A549 (cell line): ENCODE data around the gene RPL27A. TPM values are rescaled to one million over a fixed set of nuclear protein-coding genes. Genes with fewer than 3 reads are reported as not detected.

Experiments used
- ATAC-seq, 2 experiments: fragments of 200-7000 bp in 1 of 2; fragments of >200 bp in 1 of 2; cut with Nextera tagmentation in 1 of 2; cut with Tn5 transposase in 1 of 2; 3 replicates each; pipeline versions ENCODE4 v1.8.0 to v1.9.1; 2018 to 2020; ENCODE audit warnings: mild to moderate bottlenecking in 1 of 2, moderate library complexity in 1 of 2
- CTCF ChIA-PET: fragments of 300-600 bp; sonication (Branson Sonifier 250); formaldehyde crosslinking; extraction: SDS; loops from one replicate; lab custom pipeline; 2021; ENCODE audit warnings: antibody characterized with exemption, inconsistent platforms; lab: Yijun Ruan, JAX
- POLR2A ChIA-PET: fragments of 350-600 bp; formaldehyde crosslinking; extraction: SDS; loops from one replicate; lab custom pipeline; 2021; ENCODE audit warnings: antibody characterized with exemption, inconsistent platforms; lab: Yijun Ruan, JAX
- DNase-seq, 2 experiments: peaks; one replicate each; pipeline versions ENCODE4 v3.0.0 to v3.0.0-alpha.2; 2011 to 2016; ENCODE audit warnings: low read depth in 1 of 2, low spot score in 1 of 2
- FAIRE-seq: peaks from 2 replicates; lab custom pipeline; 2011; peaks lifted over from hg19 to GRCh38; lab: Jason Lieb, UNC
- H3K27ac ChIP-seq, 2 experiments: fragments of >200 bp; sonication (Bioruptor Twin); formaldehyde crosslinking; 3 replicates each; pipeline ENCODE4 v1.5.1; 2016 to 2017
- H3K4me1 ChIP-seq: fragments of >200 bp; sonication (Bioruptor Twin); formaldehyde crosslinking; 3 replicates; pipeline ENCODE4 v1.6.1; 2016
- H3K4me2 ChIP-seq: fragments of >200 bp; sonication (Bioruptor Twin); formaldehyde crosslinking; 3 replicates; pipeline ENCODE4 v1.6.1; 2016
- H3K4me3 ChIP-seq: fragments of >200 bp; sonication (Bioruptor Twin); formaldehyde crosslinking; 3 replicates; pipeline ENCODE4 v1.5.1; 2016
- H3K9me3 ChIP-seq: fragments of >200 bp; sonication (Bioruptor Twin); formaldehyde crosslinking; 3 replicates; pipeline ENCODE4 v1.6.1; 2016
- CEBPB ChIP-seq, 2 experiments: fragments of >200 bp in 1 of 2; sonication (Bioruptor Twin) in 1 of 2; formaldehyde crosslinking in 1 of 2; IDR thresholded peaks; 2 replicates each; pipeline ENCODE4 v1.6.1; 2012 to 2016
- EHMT2 ChIP-seq: fragments of 200-600 bp; sonication (generic); IDR thresholded peaks from 2 replicates; pipeline ENCODE4 v1.6.1; 2016; ENCODE audit warnings: antibody characterized with exemption, low read depth, mild to moderate bottlenecking, moderate library complexity
- EP300 ChIP-seq, 2 experiments: fragments of >200 bp; sonication (Bioruptor Twin); formaldehyde crosslinking; IDR thresholded peaks; 2 replicates in 1 of 2; 3 replicates in 1 of 2; pipeline ENCODE4 v1.6.1; 2016 to 2017
- FOSL2 ChIP-seq, 2 experiments: fragments of 450-650 bp in 1 of 2; fragments of >200 bp in 1 of 2; sonication (Bioruptor Twin) in 1 of 2; formaldehyde crosslinking; IDR thresholded peaks; 2 replicates each; pipeline versions ENCODE4 v1.5.0 to v1.6.1; 2016 to 2020; ENCODE audit warnings: mild to moderate bottlenecking in 1 of 2, moderate library complexity in 1 of 2
- FOXS1 ChIP-seq: fragments of 250-450 bp; sonication (Bioruptor Pico); IDR thresholded peaks from 2 replicates; pipeline ENCODE4 v1.5.0; 2020; ENCODE audit warnings: mild to moderate bottlenecking, moderate library complexity
- HDAC2 ChIP-seq: fragments of 200-600 bp; sonication (generic); IDR thresholded peaks from 2 replicates; pipeline ENCODE4 v1.6.1; 2016
- JUN ChIP-seq, 2 experiments: fragments of >200 bp; sonication (Bioruptor Twin); formaldehyde crosslinking; IDR thresholded peaks; 2 replicates in 1 of 2; 3 replicates in 1 of 2; pipeline ENCODE4 v1.6.1; 2016 to 2017
- JUNB ChIP-seq: fragments of >200 bp; sonication (Bioruptor Twin); formaldehyde crosslinking; IDR thresholded peaks from 2 replicates; pipeline ENCODE4 v1.6.1; 2016
- MAFK ChIP-seq: fragments of 450-650 bp; IDR thresholded peaks from 2 replicates; pipeline ENCODE4 v1.6.1; 2014; ENCODE audit not compliant: partially characterized antibody
- MAX ChIP-seq: IDR thresholded peaks from 2 replicates; pipeline ENCODE4 v1.6.1; 2012
- MYC ChIP-seq: IDR thresholded peaks from 2 replicates; pipeline ENCODE4 v1.6.1; 2012; ENCODE audit warnings: mild to moderate bottlenecking, inconsistent platforms, low read length, improper control_type of control experiment, borderline replicate concordance
- NFE2L2 ChIP-seq: fragments of 150-350 bp; conservative IDR thresholded peaks from 2 replicates; pipeline ENCODE4 v1.6.1; 2014; ENCODE audit warnings: low read length
- NPAS2 ChIP-seq: fragments of 250-450 bp; sonication (Bioruptor Pico); IDR thresholded peaks from 2 replicates; pipeline ENCODE4 v1.8.0; 2022; ENCODE audit warnings: mild to moderate bottlenecking, moderate library complexity, borderline replicate concordance
- PHF8 ChIP-seq: fragments of 200-600 bp; sonication (generic); IDR thresholded peaks from 2 replicates; pipeline ENCODE4 v1.6.1; 2016; ENCODE audit warnings: low read depth, mild to moderate bottlenecking, antibody characterized with exemption, moderate library complexity, borderline replicate concordance
- RAD21 ChIP-seq, 2 experiments: fragments of >200 bp in 1 of 2; sonication (Bioruptor Twin) in 1 of 2; formaldehyde crosslinking in 1 of 2; IDR thresholded peaks in 1 of 2; conservative IDR thresholded peaks in 1 of 2; 2 replicates in 1 of 2; 3 replicates in 1 of 2; pipeline ENCODE4 v1.6.1; 2012 to 2018; ENCODE audit warnings: inconsistent platforms in 1 of 2
- SMC3 ChIP-seq: fragments of >200 bp; sonication (Bioruptor Twin); formaldehyde crosslinking; IDR thresholded peaks from 3 replicates; pipeline ENCODE4 v1.6.1; 2018; ENCODE audit warnings: inconsistent platforms
- ZFP36 ChIP-seq: fragments of 450-650 bp; IDR thresholded peaks from 2 replicates; pipeline ENCODE4 v1.6.1; 2014; ENCODE audit warnings: borderline replicate concordance; ENCODE audit not compliant: partially characterized antibody
- ZSCAN20 ChIP-seq: fragments of 250-450 bp; sonication (Bioruptor Pico); IDR thresholded peaks from 2 replicates; pipeline ENCODE4 v1.8.0; 2022; ENCODE audit warnings: mild to moderate bottlenecking, moderate library complexity
- WGBS: methylation state at CpG from one replicate; pipeline ENCODE4 v1.1.6; 2017; ENCODE audit errors: missing lambda C conversion rate; 5-methylcytosine and 5-hydroxymethylcytosine counted together
- polyA plus RNA-seq, 4 experiments: library from polyadenylated mRNA; depleted of rRNA in 3 of 4; stranded (reverse); fragments of >200 nt; fragmentation: RNase III in 1 of 4; extraction: RNeasy Plus Mini Kit Qiagen cat#74134 plus additional on column Dnase treatment in 1 of 4; gene quantifications; 2 replicates in 3 of 4; 3 replicates in 1 of 4; pipeline ENCODE4 v1.2.3, GENCODE V29; 2011 to 2017
- TF ChIP-seq, protein P1 (sequence below): IDR thresholded peaks from 2 replicates; pipeline ENCODE4 v1.6.1; 2012; ENCODE audit warnings: low read depth, borderline replicate concordance

RPL27A gene
- polyA plus RNA-seq, 2 of the 4 experiments (the other 2 are of a cell fraction): 804 to 3,631 TPM

DNA sequence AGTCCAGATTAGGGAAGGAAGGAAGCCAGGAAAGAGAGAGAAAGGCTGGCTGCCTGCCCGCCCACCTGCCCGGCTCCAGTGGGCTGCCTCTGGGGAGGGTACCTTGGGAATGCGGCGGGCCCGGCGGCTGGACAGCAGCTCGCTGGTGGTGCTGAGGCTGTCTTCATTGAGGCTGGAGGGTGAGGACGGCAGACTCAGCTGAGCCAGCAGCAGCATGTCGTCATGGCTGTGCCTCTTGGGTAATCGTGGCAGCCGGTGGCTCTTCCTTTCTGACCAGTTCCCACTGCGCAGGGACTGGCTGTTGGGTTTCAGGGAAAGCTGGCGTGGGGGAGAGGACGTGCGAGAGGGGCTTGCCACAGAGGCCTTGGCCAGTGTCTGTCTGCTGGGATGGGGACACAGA lies 32.9 kb downstream of the RPL27A start (continued):
- TF ChIP-seq MYC: no peak
- no peak for TF ChIP-seq PHF8
- no peak for TF ChIP-seq ZSCAN20 (CRISPR knock-in tag)
- no peak for TF ChIP-seq EHMT2

DNA sequence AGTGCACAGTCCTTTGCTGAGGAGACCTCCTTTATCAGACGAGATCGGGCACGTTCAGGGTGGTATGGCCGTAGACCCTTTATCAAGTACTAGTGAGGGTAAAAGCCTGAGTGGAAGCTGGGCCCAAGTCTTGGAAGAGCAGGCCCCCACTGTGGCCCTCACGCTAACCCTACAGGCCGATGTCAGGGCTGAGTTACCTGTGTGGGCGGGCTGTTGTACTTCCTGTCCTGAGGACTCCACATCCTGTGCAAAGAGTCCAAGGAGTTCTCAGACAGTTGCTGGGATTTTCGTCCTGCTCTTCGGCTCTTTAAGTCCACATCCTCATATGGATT lies 34.9 kb downstream of the RPL27A start:
- peak in 1 of 2 experiments; percentile 16; a peak in 3 of 6 replicates for ATAC-seq
- POLR2A ChIA-PET: interaction anchor here (0.6 to 3.0 kb wide), 2 partner anchors 29 to 153 kb away, joined by 5 to 13 read pairs; no protein-coding TSS in a partner anchor
- CTCF ChIA-PET: interaction anchor here (0.8 to 1.7 kb wide), 3 partner anchors 9 to 242 kb away, joined by 3 to 4 read pairs (median 3); no protein-coding TSS in a partner anchor
- Histone ChIP-seq H3K4me2 (peak overlapping the region; percentile 80), H3K9me3 (no peaks in the 10 kb centered on the region), H3K27ac (peak overlapping the region; percentile 80 to 92), H3K4me3 (no peak overlapping the region), H3K4me1 (peaks cover 57% of the 10 kb centered on the region)
- no peak for DNase-seq
- TF ChIP-seq FOXS1 (CRISPR knock-in tag): no peak
- TF ChIP-seq, protein P1, sequence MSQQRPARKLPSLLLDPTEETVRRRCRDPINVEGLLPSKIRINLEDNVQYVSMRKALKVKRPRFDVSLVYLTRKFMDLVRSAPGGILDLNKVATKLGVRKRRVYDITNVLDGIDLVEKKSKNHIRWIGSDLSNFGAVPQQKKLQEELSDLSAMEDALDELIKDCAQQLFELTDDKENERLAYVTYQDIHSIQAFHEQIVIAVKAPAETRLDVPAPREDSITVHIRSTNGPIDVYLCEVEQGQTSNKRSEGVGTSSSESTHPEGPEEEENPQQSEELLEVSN: 0 out of 2 replicates have a peak, but pooled peaks have one; percentile 14
- WGBS: 62% methylated on average over 7 of the region's 9 CpGs
- no peak for FAIRE-seq

GRCh38 chr11:8717876-8718753 lies 35.5 kb downstream of the RPL27A start:
- FAIRE-seq (no peak), ATAC-seq (peak; percentile 12 to 51; a peak in 3 of 6 replicates), DNase-seq (peak in 1 of 2 experiments; percentile 56)
- POLR2A ChIA-PET: interaction anchor here (0.6 to 3.0 kb wide), 4 partner anchors 29 to 152 kb away, joined by 3 to 13 read pairs (median 4); partner anchors contain the start of genes RPL27A and TRIM66
- Histone ChIP-seq H3K4me2 (peak overlapping the region; percentile 80), H3K4me1 (peaks cover 57% of the 10 kb centered on the region), H3K9me3 (no peaks in the 10 kb centered on the region), H3K4me3 (0 out of 3 replicates have a peak overlapping the region, but pooled peaks have one; percentile 3), H3K27ac (peak overlapping the region; percentile 80 to 92)
- TF ChIP-seq ZFP36 (no peak), CEBPB (IDR thresholded peaks at IDR 0.05) (peak; percentile 48 to 89; a peak in 3 of 4 replicates), EP300 (IDR thresholded peaks at IDR 0.05) (peak in 1 of 2 experiments; percentile 30; a peak in 2 of 5 replicates), SMC3 (peak; percentile 26; the same call in 1 of the 3 replicates), JUN (IDR thresholded peaks at IDR 0.05) (peak in 1 of 2 experiments; percentile 50; a peak in 1 of 5 replicates), HDAC2 (no peak), JUNB (peak; percentile 48; the same call in 1 of the 2 replicates), RAD21 (conservative IDR thresholded peaks at IDR 0.05 in 1 of 2, IDR thresholded peaks at IDR 0.05 in 1 of 2) (peak in 1 of 2 experiments; percentile 23; a peak in 1 of 5 replicates), MAFK (peak; percentile 87), NFE2L2 (no peak), FOSL2 (IDR thresholded peaks at IDR 0.05) (no peak; the same call in 1 of the 2 replicates), FOSL2 (CRISPR knock-in tag; IDR thresholded peaks at IDR 0.05) (peak; percentile 39), NPAS2 (CRISPR knock-in tag) (no peak), MAX (no peak; the same call in none of the 2 replicates)
- 59% methylated on average over 11 of the region's 11 CpGs for WGBS
- CTCF ChIA-PET: interaction anchor here (0.6 to 1.8 kb wide), 4 partner anchors 27 to 241 kb away, joined by 3 to 7 read pairs (median 4); no protein-coding TSS in a partner anchor
